Esophagus squamous epithelium (tissue), 5 donors: Measurements from ENCODE around the gene PKD1. TPM values are rescaled to one million over a fixed set of nuclear protein-coding genes. Genes with fewer than 3 reads are reported as not detected.
A peak's percentile ranks its signal among the peaks of the same experiment; 100 is the strongest.

Experiments used
- DNase-seq: peaks from one replicate; lab custom pipeline; 2025; lab: John Stamatoyannopoulos, UW
- H3K27ac ChIP-seq, 4 donors: fragments of 200-600 bp; sonication (generic); one replicate each; pipeline ENCODE4 v1.5.1; 2016 to 2019; ENCODE audit warnings: mild to moderate bottlenecking in 1 of 4
- H3K27me3 ChIP-seq, 4 donors: fragments of 200-600 bp; sonication (generic); 1 replicate in 3 of 4; 2 replicates in 1 of 4; pipeline versions ENCODE4 v1.5.1 to v1.6.0; 2017 to 2021; ENCODE audit warnings: antibody characterized with exemption in 1 of 4
- H3K36me3 ChIP-seq, 3 donors: fragments of 200-600 bp; sonication (generic); one replicate each; pipeline ENCODE4 v1.5.1; 2016 to 2019
- H3K4me1 ChIP-seq, 3 donors: fragments of 200-600 bp; sonication (generic); one replicate each; pipeline ENCODE4 v1.5.1; 2017 to 2019
- H3K4me3 ChIP-seq, 4 donors: fragments of 200-600 bp; sonication (generic); 1 replicate in 3 of 4; 2 replicates in 1 of 4; pipeline ENCODE4 v1.5.1; 2016 to 2019; ENCODE audit warnings: mild to moderate bottlenecking in 2 of 4, moderate library complexity in 1 of 4
- H3K9me3 ChIP-seq, 3 donors: fragments of 200-600 bp; sonication (generic); one replicate each; pipeline ENCODE4 v1.5.1; 2016 to 2019
- CTCF ChIP-seq, 6 experiments: fragments of 450-650 bp in 4 of 6; fragments of 200-600 bp in 2 of 6; sonication (generic) in 2 of 6; IDR thresholded peaks; one replicate each; pipeline ENCODE4 v1.5.1; 2016 to 2019; ENCODE audit warnings: antibody characterized with exemption in 6 of 6, mild to moderate bottlenecking in 4 of 6, moderate library complexity in 4 of 6
- POLR2A ChIP-seq, 4 donors: fragments of 450-650 bp; IDR thresholded peaks; one replicate each; pipeline ENCODE4 v1.6.1; 2017; ENCODE audit warnings: antibody characterized with exemption in 4 of 4, mild to moderate bottlenecking in 4 of 4, moderate library complexity in 3 of 4
- WGBS, 2 donors: methylation state at CpG; one replicate each; pipeline ENCODE4 v1.1.5; 2018; 5-methylcytosine and 5-hydroxymethylcytosine counted together
- intact Hi-C: fragments of 100-400 bp; cut with DNase I; formaldehyde crosslinking; loops from one replicate; pipeline ENCODE4 v1.15.0; 2022
- total RNA-seq, 4 donors: library from RNA; depleted of rRNA; stranded (reverse); fragments of >200 nt; gene quantifications; one replicate each; pipeline ENCODE4 v1.1.0, GENCODE V29; 2016
- donor health status: DM: yes; HTN: yes; CAD: no.

The PKD1 gene
- total RNA-seq, 4 donors from 2014 or later = 34.1 to 123 (median 64.1) TPM

GRCh38 chr16:2096853-2097595, 38.7 kb downstream of the PKD1 start:
- Histone ChIP-seq H3K27me3 (no peaks in the 10 kb centered on the region), H3K9me3 (no peaks in the 10 kb centered on the region), H3K4me1 (peaks cover 1 to 17% (median 1%) of the 10 kb centered on the region in 3 donors), H3K36me3 (peaks cover 34 to 97% (median 46%) of the 10 kb centered on the region in 3 donors), H3K4me3 (no peak overlapping the region), H3K27ac (no peak overlapping the region)
- TF ChIP-seq POLR2A (IDR thresholded peaks at IDR 0.05) (no peak), CTCF (IDR thresholded peaks at IDR 0.05) (no peak)
- intact Hi-C loops = no loop called here
- no peak for DNase-seq
- 67 to 89% methylated on average over 2 to 3 of the region's 25 CpGs for whole genome bisulfite sequencing, 2 donors

GRCh38 chr16:2095918-2096582, 39.6 kb downstream of the PKD1 start:
- no peak for DNase-seq
- WGBS, 2 donors = 88 to 95% methylated on average over 10 to 14 of the region's 23 CpGs
- no peak overlapping the region for H3K4me3 ChIP-seq
- TF ChIP-seq CTCF (IDR thresholded peaks at IDR 0.05) (no peak), POLR2A (IDR thresholded peaks at IDR 0.05) (no peak)
- intact Hi-C loops = no loop called here
- H3K36me3 ChIP-seq = peaks cover 39 to 96% (median 42%) of the 10 kb centered on the region in 3 donors
- H3K4me1 ChIP-seq = peaks cover 3 to 25% (median 8%) of the 10 kb centered on the region in 3 donors
- H3K9me3 ChIP-seq = no peaks in the 10 kb centered on the region
- no peak overlapping the region for H3K27ac ChIP-seq
- no peaks in the 10 kb centered on the region for H3K27me3 ChIP-seq

- TF ChIP-seq POLR2A (IDR thresholded peaks at IDR 0.05) (no peak), CTCF (IDR thresholded peaks at IDR 0.05) (no peak)
- intact Hi-C loops = no loop called here
- H3K27ac ChIP-seq = no peak overlapping the region
- H3K36me3 ChIP-seq = peaks cover 41 to 95% (median 43%) of the 10 kb centered on the region in 3 donors
- no peak for DNase-seq
- 72 to 87% methylated on average over 25 to 26 of the region's 26 CpGs for WGBS, 2 donors
- no peak overlapping the region for H3K4me3 ChIP-seq
- H3K9me3 ChIP-seq = no peaks in the 10 kb centered on the region
- H3K27me3 ChIP-seq = no peaks in the 10 kb centered on the region
- H3K4me1 ChIP-seq = peaks cover 3 to 32% (median 13%) of the 10 kb centered on the region in 3 donors
Observed at GRCh38 chr16:2095315-2095853, 40.3 kb downstream of the PKD1 start.

GRCh38 chr16:2093793-2094192, 41.9 kb downstream of the PKD1 start:
- Histone ChIP-seq H3K4me1 (peaks cover 3 to 48% (median 16%) of the 10 kb centered on the region in 3 donors), H3K9me3 (no peaks in the 10 kb centered on the region), H3K27me3 (no peaks in the 10 kb centered on the region), H3K4me3 (no peak overlapping the region), H3K36me3 (peaks cover 34 to 95% (median 36%) of the 10 kb centered on the region in 3 donors), H3K27ac (no peak overlapping the region)
- no peak for DNase-seq
- WGBS, 2 donors = no CpG with 5 or more reads among the region's 15 CpGs
- intact Hi-C loops = no loop called here
- TF ChIP-seq POLR2A (IDR thresholded peaks at IDR 0.05) = no peak
- TF ChIP-seq CTCF (IDR thresholded peaks at IDR 0.05) = no peak

GRCh38 chr16:2092866-2093265, 42.8 kb downstream of the PKD1 start:
- intact Hi-C loops = no loop called here
- no CpG with 5 or more reads among the region's 13 CpGs for WGBS, 2 donors
- peak overlapping the region in 2 of 4 donors; percentile 56 to 87 for H3K27ac ChIP-seq

More at GRCh38 chr16:2092866-2093265, 42.8 kb downstream of the PKD1 start:
- H3K36me3 ChIP-seq = peaks cover 34 to 97% (median 40%) of the 10 kb centered on the region in 3 donors
- DNase-seq = no peak
- H3K9me3 ChIP-seq = no peaks in the 10 kb centered on the region
- TF ChIP-seq CTCF (IDR thresholded peaks at IDR 0.05) = no peak
- TF ChIP-seq POLR2A (IDR thresholded peaks at IDR 0.05) = no peak
- H3K27me3 ChIP-seq = no peaks in the 10 kb centered on the region
- no peak overlapping the region for H3K4me3 ChIP-seq
- H3K4me1 ChIP-seq = peaks cover 3 to 57% (median 16%) of the 10 kb centered on the region in 3 donors
